Prostate gland (tissue), 2 donors: ENCODE results near the gene GPSM1. TPM values are rescaled to one million over a fixed set of nuclear protein-coding genes. Genes with fewer than 3 reads are reported as not detected.

Experiments
- DNase-seq: peaks from one replicate; pipeline ENCODE4 v3.0.0-alpha.2; 2019; ENCODE audit warnings: low spot score
- H3K27ac ChIP-seq, 2 donors: fragments of 200-600 bp; sonication (generic); 2 replicates each; pipeline ENCODE4 v1.5.1; 2017 to 2019
- H3K27me3 ChIP-seq: fragments of 200-600 bp; sonication (generic); replicated peaks from 2 replicates; pipeline ENCODE4 v1.5.1; 2019; ENCODE audit not compliant: insufficient read depth
- H3K36me3 ChIP-seq, 2 donors: fragments of 200-600 bp; sonication (generic); 1 replicate in 1 of 2; 2 replicates in 1 of 2; pipeline versions ENCODE4 v1.5.1 to v1.8.1; 2017 to 2019
- H3K4me1 ChIP-seq: fragments of 200-600 bp; sonication (generic); replicated peaks from 2 replicates; pipeline ENCODE4 v1.5.1; 2019
- H3K4me3 ChIP-seq, 2 donors: fragments of 200-600 bp; sonication (generic); 2 replicates each; pipeline ENCODE4 v1.5.1; 2017 to 2019
- H3K9me3 ChIP-seq: fragments of 200-600 bp; sonication (generic); 2 replicates; pipeline ENCODE4 v1.5.1; 2017
- POLR2A ChIP-seq: fragments of 450-650 bp; IDR thresholded peaks from one replicate; pipeline ENCODE4 v1.6.1; 2016; ENCODE audit warnings: antibody characterized with exemption, mild to moderate bottlenecking
- POLR2AphosphoS5 ChIP-seq: sonication (generic); formaldehyde crosslinking; IDR thresholded peaks from one replicate; pipeline ENCODE4 v1.6.1; 2017; ENCODE audit warnings: antibody characterized with exemption
- WGBS: methylation state at CpG from one replicate; pipeline ENCODE4 v1.1.5; 2018; 5-methylcytosine and 5-hydroxymethylcytosine counted together
- intact Hi-C: fragments of 100-400 bp; cut with DNase I; formaldehyde crosslinking; loops from one replicate; pipeline ENCODE4 v1.14.2; 2022
- total RNA-seq, 2 donors: library from RNA; depleted of rRNA; stranded (reverse); fragments of >200 nt; gene quantifications; one replicate each; pipeline ENCODE4 v1.1.0, GENCODE V29; 2016
- TF ChIP-seq, protein P1 (sequence below), 4 experiments: fragments of 200-600 bp in 2 of 4; fragments of 450-650 bp in 2 of 4; sonication (generic) in 2 of 4; IDR thresholded peaks; 1 replicate in 3 of 4; 2 replicates in 1 of 4; pipeline ENCODE4 v1.5.1; 2016 to 2019; ENCODE audit warnings: antibody characterized with exemption in 4 of 4, mild to moderate bottlenecking in 2 of 4, moderate library complexity in 2 of 4

GPSM1 gene
- total RNA-seq, 2 donors from 2014 or later, result 11.3 to 89.2 TPM

DNA sequence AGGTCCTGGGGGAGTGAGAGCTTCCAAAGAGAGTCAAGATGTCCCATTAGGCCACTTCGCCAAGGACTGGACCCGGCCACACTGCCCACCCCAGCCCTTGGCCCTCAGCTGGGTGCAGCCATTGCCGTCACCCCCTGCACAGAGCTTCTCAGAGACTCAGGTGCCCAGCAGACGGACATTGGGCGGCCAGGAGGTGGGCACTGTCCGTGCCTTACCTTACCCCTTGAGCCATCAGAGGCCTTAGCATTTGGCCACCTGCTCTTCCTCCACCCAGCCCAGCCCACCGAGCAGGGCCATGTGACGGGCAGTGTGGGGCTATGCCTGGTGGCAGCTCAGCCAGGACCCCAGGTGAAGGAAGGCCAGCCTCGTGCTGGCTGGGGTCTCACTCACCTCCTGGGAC is 39.5 kb downstream of the GPSM1 start:
- TF ChIP-seq POLR2AphosphoS5, result no peak
- TF ChIP-seq, protein P1, sequence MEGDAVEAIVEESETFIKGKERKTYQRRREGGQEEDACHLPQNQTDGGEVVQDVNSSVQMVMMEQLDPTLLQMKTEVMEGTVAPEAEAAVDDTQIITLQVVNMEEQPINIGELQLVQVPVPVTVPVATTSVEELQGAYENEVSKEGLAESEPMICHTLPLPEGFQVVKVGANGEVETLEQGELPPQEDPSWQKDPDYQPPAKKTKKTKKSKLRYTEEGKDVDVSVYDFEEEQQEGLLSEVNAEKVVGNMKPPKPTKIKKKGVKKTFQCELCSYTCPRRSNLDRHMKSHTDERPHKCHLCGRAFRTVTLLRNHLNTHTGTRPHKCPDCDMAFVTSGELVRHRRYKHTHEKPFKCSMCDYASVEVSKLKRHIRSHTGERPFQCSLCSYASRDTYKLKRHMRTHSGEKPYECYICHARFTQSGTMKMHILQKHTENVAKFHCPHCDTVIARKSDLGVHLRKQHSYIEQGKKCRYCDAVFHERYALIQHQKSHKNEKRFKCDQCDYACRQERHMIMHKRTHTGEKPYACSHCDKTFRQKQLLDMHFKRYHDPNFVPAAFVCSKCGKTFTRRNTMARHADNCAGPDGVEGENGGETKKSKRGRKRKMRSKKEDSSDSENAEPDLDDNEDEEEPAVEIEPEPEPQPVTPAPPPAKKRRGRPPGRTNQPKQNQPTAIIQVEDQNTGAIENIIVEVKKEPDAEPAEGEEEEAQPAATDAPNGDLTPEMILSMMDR (IDR thresholded peaks at IDR 0.05), result no peak
- TF ChIP-seq POLR2A, result no peak
- intact Hi-C loops, result no loop called here
- 95% methylated on average over 6 of the region's 9 CpGs for WGBS
- Histone ChIP-seq H3K9me3 (no peaks in the 10 kb centered on the region), H3K4me1 (no peaks in the 10 kb centered on the region), H3K36me3 (no peaks in the 10 kb centered on the region), H3K27me3 (no peaks in the 10 kb centered on the region), H3K27ac (no peak overlapping the region), H3K4me3 (no peak overlapping the region)
- DNase-seq, result no peak

DNA sequence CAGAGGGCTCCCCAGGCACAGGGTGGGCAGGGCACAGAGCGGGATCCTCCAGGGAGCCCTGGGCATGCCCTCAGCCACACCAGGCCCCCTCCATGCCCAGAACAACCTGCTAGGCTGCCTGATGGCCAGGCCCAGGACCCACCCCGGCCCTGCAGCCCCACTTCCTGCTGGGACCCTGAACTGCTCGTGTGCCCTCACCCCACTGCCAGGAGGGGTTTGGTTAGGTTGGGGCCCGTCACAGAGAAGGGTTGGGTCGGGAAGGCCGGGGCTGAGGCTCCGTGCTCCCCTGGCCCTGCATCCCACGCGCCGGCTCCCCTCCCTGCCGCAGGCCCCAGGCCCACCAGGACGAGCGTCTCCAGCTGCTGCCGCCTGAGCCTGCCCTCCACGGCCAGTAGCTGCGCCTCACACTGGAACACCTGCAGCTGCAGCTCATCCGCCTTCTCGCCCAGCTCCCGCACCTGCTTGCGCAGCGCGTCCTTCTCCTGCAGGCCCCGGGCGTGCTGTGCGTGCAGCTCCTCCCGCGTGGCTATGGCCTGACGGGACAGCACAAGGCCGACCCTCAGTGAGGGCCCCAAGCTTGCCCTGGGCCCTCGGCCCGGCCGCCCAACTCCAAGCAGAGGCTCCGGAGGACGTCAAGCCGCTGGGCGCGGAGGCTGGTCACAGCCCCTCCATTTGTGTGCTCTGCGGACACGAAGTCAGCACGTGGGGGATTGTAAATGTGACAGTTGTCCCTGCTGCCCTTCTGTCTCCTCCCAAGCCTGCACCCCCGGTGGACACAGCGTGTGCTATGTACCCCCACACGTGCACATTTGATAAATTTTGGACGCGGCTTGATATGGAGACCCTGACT is 40.2 kb downstream of the GPSM1 start:
- intact Hi-C loops, result no loop called here
- WGBS, result 82% methylated on average over 40 of the region's 45 CpGs

DNA sequence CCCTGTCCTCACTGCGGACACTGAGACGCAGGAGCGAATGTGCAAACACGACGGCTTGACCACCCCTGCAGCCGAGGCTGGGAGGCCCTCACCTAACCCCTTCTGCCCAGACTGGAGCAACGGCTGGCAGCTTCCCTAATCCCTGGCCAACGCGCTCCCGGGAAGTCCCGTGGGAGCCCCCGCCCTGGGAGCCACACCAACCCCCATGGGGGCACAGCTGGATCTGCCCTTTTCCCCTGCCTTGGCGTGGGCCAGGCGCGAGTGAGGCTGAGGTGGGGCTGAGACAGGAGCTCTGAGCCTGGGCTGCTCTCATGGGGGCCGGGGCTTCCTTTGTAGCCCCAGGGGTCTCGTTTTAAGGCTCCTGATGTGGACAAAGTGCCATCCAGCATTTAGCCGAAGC is 40.9 kb downstream of the GPSM1 start:
- DNase-seq, result no peak
- Histone ChIP-seq H3K27ac (no peak overlapping the region), H3K9me3 (no peaks in the 10 kb centered on the region), H3K4me1 (no peaks in the 10 kb centered on the region), H3K27me3 (no peaks in the 10 kb centered on the region), H3K36me3 (no peaks in the 10 kb centered on the region), H3K4me3 (no peak overlapping the region)
- intact Hi-C loops, result no loop called here
- no peak for TF ChIP-seq POLR2A
- no peak for TF ChIP-seq POLR2AphosphoS5
- TF ChIP-seq, protein P1 (IDR thresholded peaks at IDR 0.05), result no peak
- WGBS, result 76% methylated on average over 17 of the region's 18 CpGs

More for the DNA sequence above, 40.2 kb downstream of the GPSM1 start:
- TF ChIP-seq POLR2A (no peak), POLR2AphosphoS5 (no peak)
- TF ChIP-seq, protein P1 (IDR thresholded peaks at IDR 0.05), result no peak
- no peaks in the 10 kb centered on the region for H3K36me3 ChIP-seq
- no peaks in the 10 kb centered on the region for H3K27me3 ChIP-seq
- DNase-seq, result no peak
- H3K9me3 ChIP-seq, result no peaks in the 10 kb centered on the region
- H3K27ac ChIP-seq, result no peak overlapping the region
- no peaks in the 10 kb centered on the region for H3K4me1 ChIP-seq
- H3K4me3 ChIP-seq, result no peak overlapping the region

DNA sequence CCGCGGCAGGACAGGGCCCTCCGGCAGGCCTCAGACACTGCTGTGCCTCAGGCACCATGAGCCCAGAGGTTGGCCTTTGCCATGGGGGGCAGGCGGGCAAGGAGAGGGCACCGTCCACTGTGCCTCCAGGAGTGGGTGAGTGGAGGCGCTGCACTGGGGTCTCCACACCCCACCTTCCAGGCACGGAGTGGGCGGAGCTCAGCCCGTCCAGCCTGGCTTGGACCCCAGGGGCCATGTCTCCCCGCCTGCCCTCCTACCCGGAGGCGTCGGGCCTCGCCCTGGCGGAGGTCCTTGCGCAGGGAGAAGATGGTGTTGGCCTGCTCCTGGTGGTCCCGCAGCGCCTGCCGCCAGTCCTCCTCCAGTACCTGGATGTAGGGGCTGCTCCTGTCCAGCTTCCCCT is 42.7 kb downstream of the GPSM1 start:
- Histone ChIP-seq H3K4me3 (no peak overlapping the region), H3K4me1 (no peaks in the 10 kb centered on the region), H3K36me3 (no peaks in the 10 kb centered on the region), H3K9me3 (no peaks in the 10 kb centered on the region), H3K27me3 (no peaks in the 10 kb centered on the region), H3K27ac (no peak overlapping the region)
- intact Hi-C loops, result no loop called here
- no peak for DNase-seq
- 95% methylated on average over 15 of the region's 19 CpGs for WGBS
- TF ChIP-seq POLR2A (no peak), POLR2AphosphoS5 (no peak)
- TF ChIP-seq, protein P1 (IDR thresholded peaks at IDR 0.05), result no peak
